Thoracic aorta (tissue), 2 donors: ENCODE measurements around the gene RFX4. TPM values are rescaled to one million over a fixed set of nuclear protein-coding genes. Genes with fewer than 3 reads are reported as not detected.
"Not testable (repeated sequence)": the region's sequence is repeated elsewhere in the genome, so short reads cannot be mapped to it uniquely, and the experiment has no call there.

ENCODE experiments used
- ATAC-seq: fragments of 150-250 bp; one replicate; pipeline ENCODE4 v1.8.0; 2017; ENCODE audit warnings: low read depth; ENCODE audit not compliant: insufficient number of reproducible peaks, low FRiP score
- DNase-seq: peaks from one replicate; pipeline ENCODE4 v3.0.0-alpha.2; 2020; ENCODE audit warnings: low spot score
- H3K27ac ChIP-seq, 2 donors: fragments of 200-600 bp; sonication (generic); 1 replicate in 1 of 2; 2 replicates in 1 of 2; pipeline ENCODE4 v1.5.1; 2016; ENCODE audit warnings: mild to moderate bottlenecking in 2 of 2, moderate library complexity in 2 of 2
- H3K27me3 ChIP-seq: fragments of 200-600 bp; sonication (generic); replicated peaks from 2 replicates; pipeline ENCODE4 v1.6.0; 2016; ENCODE audit warnings: mild to moderate bottlenecking; ENCODE audit not compliant: insufficient read depth
- H3K36me3 ChIP-seq: fragments of 200-600 bp; sonication (generic); one replicate; pipeline ENCODE4 v1.5.1; 2016
- H3K4me1 ChIP-seq, 2 donors: fragments of 200-600 bp; sonication (generic); 1 replicate in 1 of 2; 2 replicates in 1 of 2; pipeline versions ENCODE4 v1.5.1 to v1.6.0; 2016; ENCODE audit warnings: low read depth in 2 of 2, mild to moderate bottlenecking in 1 of 2; ENCODE audit not compliant: control insufficient read depth in 1 of 2
- H3K4me3 ChIP-seq: fragments of 200-600 bp; sonication (generic); 2 replicates; pipeline ENCODE4 v1.5.1; 2016; ENCODE audit warnings: mild to moderate bottlenecking
- H3K9me3 ChIP-seq: fragments of 200-600 bp; sonication (generic); 2 replicates; pipeline ENCODE4 v1.5.1; 2016
- total RNA-seq, 2 donors: library from RNA; depleted of rRNA; stranded (reverse); fragments of >200 nt; gene quantifications; one replicate each; pipeline versions ENCODE4 v1.1.0 to v1.2.3, GENCODE V29; 2016
- TF ChIP-seq, protein P1 (sequence below): fragments of 200-600 bp; sonication (generic); IDR thresholded peaks from one replicate; pipeline ENCODE4 v1.5.1; 2019; ENCODE audit warnings: antibody characterized with exemption

Gene RFX4
- total RNA-seq, 2 donors from 2014 or later, result not detected

DNA sequence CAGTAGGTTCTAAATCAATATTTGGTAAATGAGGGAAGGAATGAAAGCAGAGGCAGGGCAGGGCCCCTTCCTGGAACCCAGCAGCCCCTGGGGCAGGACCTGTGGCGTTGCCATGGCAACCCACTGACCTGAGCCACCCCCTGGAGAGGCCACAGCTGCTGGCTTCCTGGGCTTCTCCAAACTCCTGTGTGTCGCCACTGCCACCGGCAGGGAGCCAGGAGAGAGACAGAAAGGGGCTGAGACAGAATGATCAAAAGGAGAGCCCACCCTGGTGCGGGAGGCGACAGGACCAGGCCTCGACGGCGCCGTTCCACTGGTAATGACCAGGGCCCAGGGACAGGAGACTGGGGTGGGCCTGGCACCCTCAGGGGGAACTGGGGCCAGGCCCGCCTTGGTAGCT, 18.2 kb downstream of the RFX4 start:
- no peaks in the 10 kb centered on the region for H3K9me3 ChIP-seq
- H3K27ac ChIP-seq, result no peak overlapping the region
- H3K27me3 ChIP-seq, result no peaks in the 10 kb centered on the region
- H3K4me1 ChIP-seq, result no peaks in the 10 kb centered on the region
- no peak overlapping the region for H3K4me3 ChIP-seq
- no peaks in the 10 kb centered on the region for H3K36me3 ChIP-seq
- ATAC-seq (no peak), DNase-seq (no peak)
- TF ChIP-seq, protein P1, sequence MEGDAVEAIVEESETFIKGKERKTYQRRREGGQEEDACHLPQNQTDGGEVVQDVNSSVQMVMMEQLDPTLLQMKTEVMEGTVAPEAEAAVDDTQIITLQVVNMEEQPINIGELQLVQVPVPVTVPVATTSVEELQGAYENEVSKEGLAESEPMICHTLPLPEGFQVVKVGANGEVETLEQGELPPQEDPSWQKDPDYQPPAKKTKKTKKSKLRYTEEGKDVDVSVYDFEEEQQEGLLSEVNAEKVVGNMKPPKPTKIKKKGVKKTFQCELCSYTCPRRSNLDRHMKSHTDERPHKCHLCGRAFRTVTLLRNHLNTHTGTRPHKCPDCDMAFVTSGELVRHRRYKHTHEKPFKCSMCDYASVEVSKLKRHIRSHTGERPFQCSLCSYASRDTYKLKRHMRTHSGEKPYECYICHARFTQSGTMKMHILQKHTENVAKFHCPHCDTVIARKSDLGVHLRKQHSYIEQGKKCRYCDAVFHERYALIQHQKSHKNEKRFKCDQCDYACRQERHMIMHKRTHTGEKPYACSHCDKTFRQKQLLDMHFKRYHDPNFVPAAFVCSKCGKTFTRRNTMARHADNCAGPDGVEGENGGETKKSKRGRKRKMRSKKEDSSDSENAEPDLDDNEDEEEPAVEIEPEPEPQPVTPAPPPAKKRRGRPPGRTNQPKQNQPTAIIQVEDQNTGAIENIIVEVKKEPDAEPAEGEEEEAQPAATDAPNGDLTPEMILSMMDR, result no peak

DNA sequence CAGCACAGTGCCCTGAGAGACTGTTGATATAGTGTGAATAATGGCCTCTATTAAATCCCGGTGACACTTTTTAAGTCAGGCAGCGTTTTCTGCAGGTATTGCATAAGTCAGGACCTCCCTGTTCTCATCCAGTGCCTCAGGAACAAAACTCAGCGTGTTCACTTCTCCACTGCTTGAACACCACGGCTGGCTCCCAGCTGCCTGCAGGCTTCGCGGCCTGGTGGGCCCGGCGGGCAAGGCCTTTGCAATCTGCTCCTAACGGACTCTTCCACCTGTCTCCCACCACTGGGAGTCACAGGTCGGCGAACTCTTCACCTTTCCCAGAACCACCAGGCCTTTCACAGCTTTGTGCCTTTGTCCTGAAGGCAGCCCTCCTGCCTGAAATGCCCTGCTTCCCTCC, 18.7 kb downstream of the RFX4 start:
- Histone ChIP-seq H3K4me3 (no peak overlapping the region), H3K36me3 (no peaks in the 10 kb centered on the region), H3K4me1 (no peaks in the 10 kb centered on the region), H3K9me3 (no peaks in the 10 kb centered on the region), H3K27me3 (no peaks in the 10 kb centered on the region), H3K27ac (no peak overlapping the region)
- DNase-seq, result no peak
- ATAC-seq, result no peak
- TF ChIP-seq, protein P1, result no peak

DNA sequence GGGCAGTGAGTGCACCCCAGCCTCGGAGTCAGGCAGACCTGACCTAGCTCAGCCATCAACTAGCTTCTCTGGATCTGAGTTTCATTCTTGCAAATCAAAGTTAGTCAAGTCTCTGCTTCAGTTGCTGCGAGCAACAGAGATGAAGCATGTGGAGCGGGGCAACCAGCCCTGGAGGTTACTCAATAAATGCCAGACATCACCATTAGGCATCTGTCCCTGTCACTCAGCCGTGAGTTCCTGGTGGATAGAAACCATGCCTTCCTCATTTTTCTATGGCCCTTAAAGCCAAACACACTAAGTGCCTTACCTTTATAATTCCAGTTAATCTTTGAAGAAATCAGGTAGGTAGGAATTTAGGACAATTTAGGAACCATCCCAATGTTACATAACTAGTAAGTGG, 19.3 kb downstream of the RFX4 start:
- H3K36me3 ChIP-seq, result no peaks in the 10 kb centered on the region
- no peak for DNase-seq
- H3K4me3 ChIP-seq, result no peak overlapping the region
- H3K27ac ChIP-seq, result no peak overlapping the region
- no peaks in the 10 kb centered on the region for H3K4me1 ChIP-seq
- no peak for ATAC-seq
- no peaks in the 10 kb centered on the region for H3K27me3 ChIP-seq
- TF ChIP-seq, protein P1, result no peak
- no peaks in the 10 kb centered on the region for H3K9me3 ChIP-seq

DNA sequence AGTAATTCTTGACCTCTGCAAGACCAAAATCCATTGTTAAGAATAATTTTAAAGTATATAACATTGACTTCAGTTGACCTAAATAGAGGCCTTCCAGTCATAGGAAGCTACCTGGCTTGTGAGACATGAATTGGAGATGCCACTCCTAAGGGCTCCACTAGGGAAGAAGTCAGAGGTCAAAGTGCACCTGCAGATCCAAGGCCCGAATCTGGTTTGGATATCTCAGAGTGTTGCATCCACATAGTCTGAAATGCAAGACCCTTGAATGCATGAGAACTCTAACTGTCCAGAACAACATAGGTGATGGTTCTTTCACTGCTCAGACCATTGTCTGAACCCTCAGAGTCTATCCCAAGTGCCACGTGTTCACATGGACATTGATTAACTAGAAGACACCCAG, 22.4 kb downstream of the RFX4 start:
- ATAC-seq, result no peak
- TF ChIP-seq, protein P1, result no peak
- no peaks in the 10 kb centered on the region for H3K4me1 ChIP-seq
- no peak overlapping the region for H3K4me3 ChIP-seq
- H3K27ac ChIP-seq, result no peak overlapping the region
- no peaks in the 10 kb centered on the region for H3K9me3 ChIP-seq
- DNase-seq, result no peak
- H3K36me3 ChIP-seq, result no peaks in the 10 kb centered on the region
- H3K27me3 ChIP-seq, result no peaks in the 10 kb centered on the region

DNA sequence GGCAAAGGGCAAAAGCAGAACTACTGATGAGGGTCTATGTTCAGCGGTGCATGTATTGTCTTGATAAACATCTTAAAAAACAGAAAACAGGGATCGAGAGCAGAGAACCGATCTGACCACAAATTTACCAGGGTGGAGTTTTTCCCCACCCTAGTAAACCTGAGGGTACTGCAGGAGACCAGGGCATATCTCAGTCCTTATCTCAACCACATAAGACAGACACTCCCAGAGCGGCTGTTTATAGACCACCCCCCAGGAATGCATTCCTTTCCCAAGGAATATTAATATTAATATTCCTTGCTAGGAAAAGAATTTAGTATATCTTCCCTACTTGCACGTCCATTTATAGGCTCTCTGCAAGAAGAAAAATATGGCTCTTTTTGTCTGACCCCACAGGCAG, 37.8 kb downstream of the RFX4 start:
- H3K27me3 ChIP-seq, H3K4me3 ChIP-seq, H3K36me3 ChIP-seq, DNase-seq, H3K4me1 ChIP-seq, H3K27ac ChIP-seq, ATAC-seq: not testable (repeated sequence)
- peaks cover 12% of the 10 kb centered on the region for H3K9me3 ChIP-seq

DNA sequence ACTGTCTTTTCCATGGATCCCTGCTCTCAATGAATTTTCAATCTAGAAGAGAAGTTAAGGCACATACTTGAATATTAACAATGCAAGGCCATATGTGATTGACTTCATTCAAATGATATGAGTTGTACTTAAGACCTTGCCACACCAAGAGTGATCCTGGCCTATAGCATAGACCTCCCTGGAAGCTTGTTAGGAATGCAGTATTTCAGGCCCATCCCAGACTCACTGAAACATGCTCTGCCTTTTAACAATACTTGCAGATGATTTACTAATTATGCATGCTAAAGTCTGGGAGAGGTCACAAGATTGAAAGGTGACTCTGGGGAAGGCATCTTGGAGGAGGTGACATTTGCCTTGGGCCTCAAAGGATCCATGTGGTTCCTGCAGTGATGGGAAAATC, 43.2 kb downstream of the RFX4 start:
- TF ChIP-seq, protein P1, result no peak

More for the DNA sequence above, 43.2 kb downstream of the RFX4 start:
- DNase-seq, result no peak
- H3K36me3 ChIP-seq, result no peaks in the 10 kb centered on the region
- ATAC-seq, result no peak
- H3K4me3 ChIP-seq, result no peak overlapping the region
- H3K27ac ChIP-seq, result no peak overlapping the region
- H3K9me3 ChIP-seq, result peaks cover under 1% of the 10 kb centered on the region
- peaks cover 0 to 9% of the 10 kb centered on the region in 2 donors for H3K4me1 ChIP-seq
- H3K27me3 ChIP-seq, result no peaks in the 10 kb centered on the region
